Stimulated activated CD8-positive, alpha-beta memory T cell treated with anti-CD3 and anti-CD28 coated beads, Interleukin-7, amount 100 ng/mL, for 48 hours (primary cell): ENCODE measurements around the gene SYTL2.

Experiments used
- DNase-seq, 2 donors: peaks; one replicate each; pipeline ENCODE4 v3.0.0-alpha.2; 2020; ENCODE audit warnings: low read depth in 1 of 2; ENCODE audit errors: extremely low read depth in 1 of 2

Gene SYTL2

GRCh38 chr11:85826116-85826855, 15.3 kb upstream of the SYTL2 start:
- no peak for DNase-seq

- no peak for DNase-seq
Observed at GRCh38 chr11:85825616-85826015, 14.7 kb upstream of the SYTL2 start.

GRCh38 chr11:85823816-85824215, 12.9 kb upstream of the SYTL2 start:
- DNase-seq = no peak

GRCh38 chr11:85822814-85823213, 11.9 kb upstream of the SYTL2 start:
- DNase-seq = no peak

GRCh38 chr11:85821636-85822035, 10.7 kb upstream of the SYTL2 start:
- no peak for DNase-seq

- no peak for DNase-seq
Observed at GRCh38 chr11:85819441-85819840, 8.5 kb upstream of the SYTL2 start.

GRCh38 chr11:85815186-85815931, 4.4 kb upstream of the SYTL2 start:
- DNase-seq = no peak

- DNase-seq = no peak
Observed at GRCh38 chr11:85813721-85814120, 2.8 kb upstream of the SYTL2 start.

- no peak for DNase-seq
Observed at GRCh38 chr11:85811624-85812023, 683 bp upstream of the SYTL2 start.

- no peak for DNase-seq
Observed at GRCh38 chr11:85810521-85810870, 445 bp downstream of the SYTL2 start.

- no peak for DNase-seq
Observed at GRCh38 chr11:85809863-85810262, 1.1 kb downstream of the SYTL2 start.

- DNase-seq = no peak
Observed at GRCh38 chr11:85809191-85809590, 1.8 kb downstream of the SYTL2 start.

GRCh38 chr11:85806876-85807275, 4.1 kb downstream of the SYTL2 start:
- DNase-seq = no peak

GRCh38 chr11:85806016-85806415, 4.9 kb downstream of the SYTL2 start:
- DNase-seq = no peak

- no peak for DNase-seq
Observed at GRCh38 chr11:85805387-85805786, 5.6 kb downstream of the SYTL2 start.

- no peak for DNase-seq
Observed at GRCh38 chr11:85803920-85804319, 7.0 kb downstream of the SYTL2 start.

GRCh38 chr11:85803303-85803702, 7.6 kb downstream of the SYTL2 start:
- no peak for DNase-seq

- no peak for DNase-seq
Observed at GRCh38 chr11:85801527-85801926, 9.4 kb downstream of the SYTL2 start.

- no peak for DNase-seq
Observed at GRCh38 chr11:85800595-85801342, 10.2 kb downstream of the SYTL2 start.

GRCh38 chr11:85799142-85799541, 11.8 kb downstream of the SYTL2 start:
- no peak for DNase-seq

- no peak for DNase-seq
Observed at GRCh38 chr11:85798361-85798760, 12.6 kb downstream of the SYTL2 start.
